ENCODE measurements around the gene BAG1.
A peak's percentile ranks its signal among the peaks of the same experiment; 100 is the strongest.

Gene BAG1

DNA sequence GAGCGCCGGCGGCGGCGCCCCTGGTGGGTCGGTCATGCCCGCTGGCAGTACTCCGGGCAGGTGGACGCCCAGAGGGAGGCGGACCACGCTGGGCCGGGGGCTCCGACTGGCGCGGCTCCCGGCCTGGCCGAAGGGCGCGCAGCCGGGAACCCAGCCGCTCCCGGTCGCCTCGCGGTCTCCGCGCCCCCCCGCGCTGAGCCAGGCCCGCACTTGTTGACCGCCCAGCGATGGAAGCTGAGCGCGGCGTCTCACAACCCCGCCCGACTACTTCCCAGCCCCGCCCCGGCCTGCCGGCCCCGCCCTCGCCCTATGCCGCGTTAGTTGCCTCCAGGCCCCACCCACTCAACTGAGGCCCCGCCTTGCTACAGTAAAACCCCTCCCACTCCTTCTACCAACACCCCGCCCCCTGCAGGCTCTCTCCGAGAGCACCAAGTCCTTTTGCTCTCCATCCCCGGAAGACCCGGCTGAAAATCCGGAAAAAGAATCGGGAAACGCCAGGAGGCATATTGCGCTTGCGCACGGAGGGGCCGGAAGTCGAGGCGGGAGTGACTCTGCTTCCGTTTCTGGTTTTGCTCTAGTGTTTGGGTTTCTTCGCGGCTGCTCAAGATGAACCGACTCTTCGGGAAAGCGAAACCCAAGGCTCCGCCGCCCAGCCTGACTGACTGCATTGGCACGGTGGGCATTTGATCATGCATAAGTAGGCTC is at the start of gene BAG1, which contains the start of gene CHMP5:
BAG1 (minus strand) TSS at position 236 of the 705 bp plus-strand sequence.
CHMP5 (plus strand) TSS at position 577 of the 705 bp plus-strand sequence; CDS start at position 607, 30 bp downstream.
- DNase-seq (ENCODE audit: low spot score) = peak; percentile 100

DNA sequence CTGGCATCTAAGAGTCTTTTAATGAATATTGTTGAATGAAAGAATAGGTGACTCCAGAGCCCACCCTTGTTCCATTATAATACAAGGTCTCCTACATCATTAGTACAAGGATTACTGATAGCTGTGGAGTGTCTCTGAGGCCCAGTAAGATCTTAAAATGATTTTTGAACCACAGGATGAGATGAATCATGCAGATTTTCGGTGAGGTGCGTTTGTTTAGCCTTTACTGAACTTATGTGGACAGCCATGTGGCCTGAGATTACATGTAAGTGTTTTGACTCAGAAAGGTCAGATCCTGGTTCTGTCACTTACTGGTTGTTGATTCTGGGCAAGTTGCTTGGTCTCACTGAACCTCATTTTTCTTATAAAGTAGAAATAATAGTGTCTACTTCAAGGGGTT is 47.4 kb upstream of the BAG1 start:
- no peak for DNase-seq (ENCODE audit: low spot score)

GRCh38 chr9:33310748-33311147 is 46.2 kb upstream of the BAG1 start:
- no peak for DNase-seq (ENCODE audit: low spot score)

DNA sequence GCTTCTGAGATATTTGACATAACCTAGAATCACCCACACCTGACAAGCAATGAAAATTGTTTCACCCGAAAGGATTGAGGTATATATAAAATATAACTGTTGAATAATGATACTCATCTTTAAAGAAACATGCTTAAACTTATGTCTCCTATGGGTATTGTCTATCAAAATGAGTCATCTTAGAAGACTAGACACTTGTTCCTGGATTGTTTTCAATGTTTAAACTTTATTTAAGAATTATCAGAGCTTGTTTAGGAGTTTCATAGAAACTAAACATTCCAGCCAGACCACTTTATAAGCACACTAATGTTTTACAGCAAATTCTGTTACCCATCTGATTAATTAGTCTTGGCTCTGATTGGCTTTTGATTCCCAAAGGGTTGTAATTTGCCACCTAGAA is 45.4 kb upstream of the BAG1 start:
- no peak for DNase-seq (ENCODE audit: low spot score)

GRCh38 chr9:33307067-33307466 is 42.6 kb upstream of the BAG1 start:
- DNase-seq (ENCODE audit: low spot score) = no peak

DNA sequence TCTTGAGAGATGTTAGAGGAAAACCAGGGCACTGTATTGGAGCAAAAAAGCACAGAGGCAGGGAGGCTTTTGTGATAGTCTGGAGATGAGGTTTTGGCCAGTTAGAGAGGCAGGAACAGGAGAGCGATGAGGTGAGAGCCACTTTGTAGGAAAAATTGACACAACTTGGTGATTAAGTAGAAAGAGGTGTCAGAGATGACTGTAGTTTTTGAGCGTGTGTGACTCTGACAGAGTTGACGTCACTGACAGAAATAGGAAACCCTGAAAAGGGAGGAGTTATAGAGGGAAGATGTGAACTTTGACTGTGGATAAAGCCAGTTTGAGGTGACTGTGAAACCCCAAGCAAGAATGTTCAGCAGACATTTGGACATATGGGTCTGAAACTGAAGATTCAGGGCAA is 41.5 kb upstream of the BAG1 start:
- DNase-seq (ENCODE audit: low spot score) = no peak

- DNase-seq (ENCODE audit: low spot score) = no peak
Observed at GRCh38 chr9:33304362-33304761, 39.9 kb upstream of the BAG1 start.

GRCh38 chr9:33300546-33300945 is 36.0 kb upstream of the BAG1 start:
- no peak for DNase-seq (ENCODE audit: low spot score)

GRCh38 chr9:33297432-33297831 is 32.9 kb upstream of the BAG1 start:
- peak; percentile 50 for DNase-seq (ENCODE audit: low spot score)

DNA sequence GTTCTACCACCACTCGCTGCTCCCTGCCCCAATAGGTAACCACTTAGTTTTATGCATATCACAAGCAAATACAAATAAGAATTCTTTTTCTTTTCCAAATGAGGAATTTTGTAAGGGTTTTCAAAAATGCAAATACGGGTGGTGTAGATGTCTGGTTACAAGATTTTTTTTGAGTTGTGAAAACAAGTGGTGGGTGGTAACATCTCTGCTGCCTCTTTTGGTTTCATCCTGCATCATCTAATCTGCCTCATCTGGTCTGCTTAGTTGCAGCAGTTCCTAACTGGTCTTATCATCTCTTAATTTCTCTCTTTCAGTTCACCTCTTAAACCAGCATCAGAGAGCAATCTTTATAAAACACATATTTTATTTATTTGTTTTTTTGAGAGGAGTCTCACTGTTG is 31.1 kb upstream of the BAG1 start:
- no peak for DNase-seq (ENCODE audit: low spot score)

DNA sequence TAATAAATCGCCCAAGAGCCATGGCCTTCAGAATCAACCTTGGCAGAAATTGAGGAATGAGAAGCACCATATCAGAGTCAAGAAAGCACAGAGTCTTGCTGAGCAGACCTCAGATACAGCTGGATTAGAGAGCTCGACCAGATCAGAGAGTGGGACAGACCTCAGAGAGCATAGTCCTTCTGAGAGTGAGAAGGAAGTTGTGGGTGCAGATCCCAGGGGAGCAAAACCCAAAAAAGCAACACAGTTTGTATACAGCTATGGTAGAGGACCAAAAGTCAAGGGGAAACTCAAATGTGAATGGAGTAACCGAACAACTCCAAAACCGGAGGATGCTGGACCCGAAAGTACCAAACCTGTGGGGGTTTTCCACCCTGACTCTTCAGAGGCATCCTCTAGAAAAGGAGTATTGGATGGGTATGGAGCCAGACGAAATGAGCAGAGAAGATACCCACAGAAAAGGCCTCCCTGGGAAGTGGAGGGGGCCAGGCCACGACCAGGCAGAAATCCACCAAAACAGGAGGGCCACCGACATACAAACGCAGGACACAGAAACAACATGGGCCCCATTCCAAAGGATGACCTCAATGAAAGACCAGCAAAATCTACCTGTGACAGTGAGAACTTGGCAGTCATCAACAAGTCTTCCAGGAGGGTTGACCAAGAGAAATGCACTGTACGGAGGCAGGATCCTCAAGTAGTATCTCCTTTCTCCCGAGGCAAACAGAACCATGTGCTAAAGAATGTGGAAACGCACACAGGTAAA is 30.3 kb upstream of the BAG1 start:
- no peak for DNase-seq (ENCODE audit: low spot score)

DNA sequence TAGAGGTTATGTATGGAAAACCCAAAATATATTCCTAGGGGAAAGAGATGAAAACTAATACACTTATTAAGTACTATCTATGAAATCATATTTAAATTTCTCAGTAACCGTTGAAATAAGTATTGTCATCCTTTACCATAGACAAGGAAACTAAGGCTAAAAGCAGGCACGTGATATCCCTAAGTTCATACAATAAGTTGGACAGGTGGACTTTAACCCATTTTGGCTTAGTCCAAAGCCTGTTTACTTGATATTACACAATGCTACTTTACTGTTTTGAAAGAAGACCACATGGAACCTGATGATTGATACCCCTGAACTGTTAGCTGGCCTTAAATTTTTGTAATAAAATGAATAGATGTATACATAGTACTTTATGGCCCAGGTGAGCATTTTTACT is 29.3 kb upstream of the BAG1 start:
- DNase-seq (ENCODE audit: low spot score) = no peak

GRCh38 chr9:33291901-33292300 is 27.4 kb upstream of the BAG1 start:
- no peak for DNase-seq (ENCODE audit: low spot score)

- DNase-seq (ENCODE audit: low spot score) = no peak
Observed at GRCh38 chr9:33291031-33291397, 26.5 kb upstream of the BAG1 start.

DNA sequence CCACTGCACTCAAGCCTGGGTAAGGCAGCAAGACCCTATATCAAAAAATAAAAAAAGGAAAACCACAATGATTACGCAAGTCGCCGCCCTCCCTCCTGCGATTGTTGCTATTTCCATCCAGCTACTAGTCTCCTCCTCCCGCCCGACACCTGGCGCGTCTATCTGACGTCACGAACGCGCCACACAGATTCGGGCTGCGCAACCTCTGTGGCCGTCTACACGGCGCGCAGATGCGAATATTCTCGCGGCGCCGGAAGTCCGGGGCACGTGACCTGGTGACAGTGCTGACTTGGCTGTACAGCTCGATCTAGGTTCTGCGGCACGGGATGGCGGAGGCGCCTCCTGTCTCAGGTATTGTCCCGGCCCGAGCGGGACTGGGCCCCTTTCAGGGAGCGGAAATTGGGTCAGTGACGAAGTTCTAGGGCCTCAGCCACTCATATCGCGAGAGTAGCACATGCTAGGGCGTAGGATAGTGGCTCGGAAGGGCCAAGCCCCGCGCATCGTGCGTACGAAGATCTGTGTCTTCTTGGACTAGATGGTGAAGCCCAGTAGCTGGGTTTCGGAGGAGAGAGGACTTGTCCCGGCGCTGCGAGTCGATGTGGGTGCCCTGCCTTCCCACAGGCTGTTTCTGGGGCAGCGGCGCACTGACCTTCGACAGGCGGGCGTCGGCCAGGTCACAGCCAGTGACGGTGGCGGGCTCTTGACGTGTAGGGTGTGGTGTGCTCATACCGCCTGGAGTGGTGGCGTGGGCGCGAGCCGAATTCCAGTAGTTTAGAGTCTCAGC is 25.9 kb upstream of the BAG1 start, which contains the start of gene NFX1:
NFX1 (plus strand) TSS at position 270 of the 784 bp plus-strand sequence; CDS start at position 327, 57 bp downstream.
- DNase-seq (ENCODE audit: low spot score) = peak; percentile 95

- no peak for DNase-seq (ENCODE audit: low spot score)
Observed at GRCh38 chr9:33289936-33290246, 25.4 kb upstream of the BAG1 start.

DNA sequence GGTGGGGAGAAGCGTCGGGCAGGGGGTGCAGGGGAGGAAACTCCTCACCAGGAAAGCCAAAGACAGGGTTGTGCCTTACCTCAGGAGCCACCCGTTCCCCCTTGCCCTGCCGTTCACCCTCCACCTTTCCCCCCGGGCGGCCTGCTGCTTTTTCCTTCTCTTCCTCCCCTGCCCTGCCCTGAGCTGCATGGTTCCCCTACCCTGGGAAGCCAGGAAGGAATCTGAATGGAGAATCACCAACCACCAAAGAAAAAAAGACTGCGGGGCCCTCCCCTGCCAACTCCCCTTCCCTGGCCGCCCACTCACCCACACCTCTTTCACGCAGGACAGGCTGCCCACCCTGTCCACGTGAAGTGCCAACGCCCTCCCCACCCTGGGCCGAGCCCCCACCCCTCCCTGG is 25.0 kb upstream of the BAG1 start:
- no peak for DNase-seq (ENCODE audit: low spot score)

- no peak for DNase-seq (ENCODE audit: low spot score)
Observed at GRCh38 chr9:33288828-33289483, 24.4 kb upstream of the BAG1 start.

GRCh38 chr9:33288235-33288634 is 23.7 kb upstream of the BAG1 start:
- DNase-seq (ENCODE audit: low spot score) = no peak

DNA sequence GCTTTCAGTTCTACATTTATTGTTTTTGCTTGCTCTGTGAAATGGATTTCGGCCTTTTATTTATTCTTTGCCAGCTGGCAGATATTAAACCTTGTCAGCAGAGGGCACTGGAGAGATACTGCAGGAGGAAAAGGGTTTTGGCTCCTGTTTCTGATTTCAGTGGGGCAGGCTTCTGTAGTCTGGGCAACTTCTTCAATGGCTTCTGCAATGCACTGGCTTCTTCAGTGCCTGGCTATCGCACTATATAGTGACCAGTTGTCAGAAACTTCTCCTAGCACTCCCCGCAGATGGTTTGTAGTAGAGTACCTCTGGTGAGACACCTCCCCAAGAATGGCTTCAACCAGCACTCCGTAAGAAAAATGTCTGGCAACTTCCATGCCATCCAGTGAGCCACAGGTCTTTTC is 22.6 kb upstream of the BAG1 start:
- DNase-seq (ENCODE audit: low spot score) = peak; percentile 69

GRCh38 chr9:33285502-33285901 is 21.0 kb upstream of the BAG1 start:
- no peak for DNase-seq (ENCODE audit: low spot score)

GRCh38 chr9:33277484-33277883 is 13.0 kb upstream of the BAG1 start:
- DNase-seq (ENCODE audit: low spot score) = no peak
